Large intestine (tissue), 3 donors: ENCODE measurements around the gene TYW1. TPM values are rescaled to one million over a fixed set of nuclear protein-coding genes. Genes with fewer than 3 reads are reported as not detected.
"Not testable (repeated sequence)": the region's sequence is repeated elsewhere in the genome, so short reads cannot be mapped to it uniquely, and the experiment has no call there.

Experiments used
- DNase-seq, 2 donors: peaks; one replicate each; pipeline versions ENCODE4 v3.0.0 to v3.0.0-alpha.2; 2013
- H3K27ac ChIP-seq: one replicate; pipeline ENCODE4 v1.5.1; 2013; ENCODE audit warnings: low read length
- H3K27me3 ChIP-seq: 2 replicates; pipeline ENCODE4 v1.6.1; 2013; ENCODE audit warnings: low read length; ENCODE audit not compliant: control insufficient read depth, insufficient read depth
- H3K36me3 ChIP-seq: 2 replicates; pipeline ENCODE4 v1.6.1; 2013; ENCODE audit warnings: low read length; ENCODE audit not compliant: control insufficient read depth, insufficient read depth
- H3K4me1 ChIP-seq: one replicate; pipeline ENCODE4 v1.6.1; 2013; ENCODE audit warnings: low read length; ENCODE audit not compliant: control insufficient read depth, insufficient read depth
- H3K4me3 ChIP-seq: one replicate; pipeline ENCODE4 v1.5.1; 2013; ENCODE audit warnings: low read length
- H3K9me3 ChIP-seq: one replicate; pipeline ENCODE4 v1.6.1; 2013; ENCODE audit warnings: mild to moderate bottlenecking, low read depth, low read length, moderate library complexity; ENCODE audit not compliant: control insufficient read depth
- WGBS: methylation state at CpG from one replicate; pipeline ENCODE4 v1.1.5; 2013; ENCODE audit warnings: low lambda C conversion rate; ENCODE audit not compliant: insufficient coverage; 5-methylcytosine and 5-hydroxymethylcytosine counted together
- polyA plus RNA-seq: library from polyadenylated mRNA; unstranded; fragments of 120-200 nt; gene quantifications from one replicate; pipeline ENCODE4 v1.2.1, GENCODE V29; 2013

The TYW1 gene
- polyA plus RNA-seq, 1 donor: 20.0 TPM

DNA sequence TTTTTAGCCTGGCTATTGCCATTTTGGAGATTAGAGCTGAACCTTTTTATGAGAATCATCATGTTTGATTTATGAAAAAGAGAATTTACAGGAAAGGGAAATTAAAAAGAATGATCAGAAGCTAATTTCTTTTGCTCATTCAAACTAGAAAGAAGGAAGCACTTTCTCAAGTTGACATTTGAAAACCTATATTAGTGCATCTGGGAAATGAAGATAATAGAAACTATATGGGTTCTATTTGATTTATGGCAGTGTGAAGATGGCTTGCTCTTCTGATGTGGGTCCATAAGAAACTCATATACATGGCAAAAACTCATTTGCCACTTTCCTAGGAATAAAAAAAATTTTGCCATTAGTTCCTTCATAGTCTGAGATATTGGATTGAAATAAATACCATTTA lies 152.5 kb downstream of the TYW1 start:
- not testable (repeated sequence) for H3K36me3 ChIP-seq, H3K4me1 ChIP-seq, H3K27me3 ChIP-seq, H3K9me3 ChIP-seq, H3K27ac ChIP-seq, DNase-seq, H3K4me3 ChIP-seq

DNA sequence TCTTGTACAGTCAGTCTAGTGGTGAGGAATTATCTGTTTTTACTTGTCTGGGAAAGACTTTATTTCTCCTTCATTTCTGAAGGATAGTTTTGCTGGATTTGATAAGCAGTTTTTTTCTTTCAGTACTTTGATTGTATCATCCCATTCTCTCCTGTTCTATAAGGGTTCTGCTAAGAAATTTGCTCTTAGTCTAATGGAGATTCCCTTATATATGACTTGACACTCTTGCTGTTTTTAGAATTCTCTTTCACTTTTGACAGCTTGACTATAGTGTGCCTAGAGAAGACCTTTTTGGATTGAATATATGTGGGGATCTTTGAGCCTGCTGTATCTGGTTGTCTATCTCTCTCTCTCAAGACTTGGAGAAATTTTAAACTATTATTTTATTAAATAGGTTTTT lies 157.7 kb downstream of the TYW1 start:
- H3K4me3 ChIP-seq, H3K27ac ChIP-seq, DNase-seq, H3K36me3 ChIP-seq, H3K9me3 ChIP-seq, H3K27me3 ChIP-seq, H3K4me1 ChIP-seq: not testable (repeated sequence)

DNA sequence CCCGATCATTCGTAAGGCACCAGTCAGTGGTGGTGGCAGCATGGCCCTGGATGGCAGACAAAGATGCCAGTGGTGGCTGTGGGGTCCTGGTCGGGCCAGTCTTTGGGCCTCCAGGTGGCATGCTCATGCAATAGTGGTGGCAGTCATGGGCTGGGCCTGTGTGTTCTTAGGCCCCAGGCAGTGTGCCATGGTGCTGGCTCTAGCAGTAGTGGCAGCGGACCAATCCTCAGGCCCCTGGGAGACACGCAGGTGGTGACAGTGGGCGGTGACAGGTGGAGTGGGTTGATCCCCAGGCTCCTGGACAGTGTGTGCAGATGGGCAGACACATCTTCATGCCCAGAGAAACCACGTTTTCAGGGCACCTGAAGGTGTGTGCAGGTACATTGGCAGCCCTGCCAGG lies 159.4 kb downstream of the TYW1 start:
- not testable (repeated sequence) for DNase-seq, H3K4me1 ChIP-seq, H3K9me3 ChIP-seq, H3K4me3 ChIP-seq, H3K27ac ChIP-seq, H3K36me3 ChIP-seq, H3K27me3 ChIP-seq
- no CpG with 5 or more reads among the region's 7 CpGs for WGBS

DNA sequence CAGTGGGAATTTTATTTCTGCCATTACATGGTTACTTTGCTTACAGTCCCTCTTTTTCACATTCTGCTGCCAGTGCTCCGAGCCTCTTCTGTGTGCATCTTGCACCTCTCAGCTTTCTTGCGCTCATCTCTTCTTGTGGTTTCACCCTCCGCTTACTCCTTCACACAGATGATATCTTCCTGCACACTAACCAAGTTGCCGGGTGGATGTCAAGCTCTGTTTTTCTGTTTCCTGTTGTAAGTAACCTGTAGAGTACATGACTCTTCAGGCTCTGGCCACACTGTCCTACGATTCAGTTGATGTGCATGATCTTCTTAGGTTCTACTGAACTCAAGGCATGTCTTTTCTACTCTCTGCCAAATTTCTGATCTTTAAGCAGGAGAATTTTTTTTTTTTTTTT lies 166.7 kb downstream of the TYW1 start:
- no CpG with 5 or more reads among the region's 5 CpGs for WGBS
- DNase-seq, H3K27me3 ChIP-seq, H3K4me1 ChIP-seq, H3K27ac ChIP-seq, H3K36me3 ChIP-seq, H3K9me3 ChIP-seq, H3K4me3 ChIP-seq: not testable (repeated sequence)

DNA sequence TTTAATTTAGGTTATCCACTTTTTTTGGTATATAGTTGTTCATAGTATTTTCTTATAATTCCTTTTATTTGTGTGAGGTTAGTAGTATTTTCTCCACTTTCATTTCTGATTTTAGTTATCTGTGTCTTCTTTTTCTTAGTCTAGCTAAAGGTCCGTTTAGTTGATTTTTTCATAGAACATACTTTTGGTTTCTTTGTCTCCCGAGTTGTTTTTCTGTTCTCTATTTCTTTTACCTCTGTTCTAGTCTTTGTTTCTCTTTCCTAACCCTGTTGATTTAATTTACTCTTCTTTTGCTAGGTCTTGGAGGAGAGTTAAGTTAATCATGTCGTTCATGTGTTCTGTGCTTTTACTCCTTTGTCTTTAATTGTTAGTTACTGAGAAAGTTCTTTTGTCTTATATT lies 174.5 kb downstream of the TYW1 start:
- not testable (repeated sequence) for H3K27me3 ChIP-seq, H3K36me3 ChIP-seq, H3K9me3 ChIP-seq, DNase-seq, H3K4me3 ChIP-seq, H3K4me1 ChIP-seq, H3K27ac ChIP-seq
- 100% methylated on average over 1 of the region's 3 CpGs for WGBS

DNA sequence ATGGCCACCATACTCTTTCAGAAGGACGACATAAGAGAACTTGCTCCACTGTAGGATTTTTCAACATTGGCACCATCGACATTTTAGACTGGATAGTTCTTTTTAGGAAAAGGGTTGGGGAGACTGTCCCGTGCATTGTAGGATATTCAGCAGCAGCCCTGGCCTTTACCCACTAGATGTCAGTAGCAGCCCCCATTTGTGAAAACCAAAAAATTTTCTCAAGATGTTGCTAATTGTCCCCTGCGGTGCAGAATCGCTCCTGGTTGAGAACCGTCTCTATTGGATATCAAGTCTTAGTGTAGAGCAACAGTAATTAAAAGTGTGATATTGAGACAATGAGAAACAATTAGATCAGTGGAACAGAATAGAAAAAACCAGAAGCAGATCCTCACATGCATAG lies 180.1 kb downstream of the TYW1 start:
- not testable (repeated sequence) for H3K4me1 ChIP-seq, H3K36me3 ChIP-seq, H3K4me3 ChIP-seq, H3K27ac ChIP-seq, DNase-seq, H3K27me3 ChIP-seq, H3K9me3 ChIP-seq
- no CpG with 5 or more reads among the region's 6 CpGs for WGBS

DNA sequence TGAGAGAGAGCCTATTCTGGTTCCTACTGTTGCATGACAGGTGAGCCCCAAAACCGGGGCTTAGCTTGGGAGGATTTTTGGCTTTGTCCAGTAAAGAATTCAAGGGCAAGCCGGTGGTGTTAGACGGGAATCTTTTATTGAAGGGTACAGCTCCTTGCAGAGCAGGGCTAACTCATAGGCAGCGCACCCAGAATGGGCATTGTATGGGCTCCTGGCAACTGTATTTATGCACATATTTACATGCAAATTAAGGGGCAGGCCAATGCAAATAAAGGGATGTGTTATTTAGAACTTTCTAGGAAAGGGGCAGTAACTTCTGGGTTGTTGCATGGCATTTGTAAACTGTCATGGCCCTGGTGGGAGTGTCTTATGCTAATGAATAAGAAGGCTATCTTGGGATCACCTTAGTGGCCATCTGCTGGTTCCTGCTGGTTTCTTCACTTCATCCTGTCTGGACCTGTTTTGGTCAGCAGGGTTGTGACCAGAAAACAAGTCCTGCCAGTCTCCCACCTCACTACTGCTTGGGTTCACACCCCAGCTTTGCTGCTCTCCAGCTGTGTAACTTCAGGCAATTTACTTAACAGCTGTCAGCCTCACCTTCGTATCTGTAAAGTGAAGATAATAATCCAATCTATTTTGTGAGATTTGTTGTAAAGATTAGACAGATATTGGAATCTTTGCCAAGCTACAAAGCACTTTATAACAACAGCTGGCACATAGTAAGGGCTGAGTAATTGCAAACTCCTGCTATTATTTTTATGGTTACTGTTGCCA lies 182.5 kb downstream of the TYW1 start:
- DNase-seq, H3K36me3 ChIP-seq, H3K4me1 ChIP-seq, H3K4me3 ChIP-seq, H3K27ac ChIP-seq, H3K9me3 ChIP-seq, H3K27me3 ChIP-seq: not testable (repeated sequence)
- WGBS: no CpG with 5 or more reads among the region's 5 CpGs

DNA sequence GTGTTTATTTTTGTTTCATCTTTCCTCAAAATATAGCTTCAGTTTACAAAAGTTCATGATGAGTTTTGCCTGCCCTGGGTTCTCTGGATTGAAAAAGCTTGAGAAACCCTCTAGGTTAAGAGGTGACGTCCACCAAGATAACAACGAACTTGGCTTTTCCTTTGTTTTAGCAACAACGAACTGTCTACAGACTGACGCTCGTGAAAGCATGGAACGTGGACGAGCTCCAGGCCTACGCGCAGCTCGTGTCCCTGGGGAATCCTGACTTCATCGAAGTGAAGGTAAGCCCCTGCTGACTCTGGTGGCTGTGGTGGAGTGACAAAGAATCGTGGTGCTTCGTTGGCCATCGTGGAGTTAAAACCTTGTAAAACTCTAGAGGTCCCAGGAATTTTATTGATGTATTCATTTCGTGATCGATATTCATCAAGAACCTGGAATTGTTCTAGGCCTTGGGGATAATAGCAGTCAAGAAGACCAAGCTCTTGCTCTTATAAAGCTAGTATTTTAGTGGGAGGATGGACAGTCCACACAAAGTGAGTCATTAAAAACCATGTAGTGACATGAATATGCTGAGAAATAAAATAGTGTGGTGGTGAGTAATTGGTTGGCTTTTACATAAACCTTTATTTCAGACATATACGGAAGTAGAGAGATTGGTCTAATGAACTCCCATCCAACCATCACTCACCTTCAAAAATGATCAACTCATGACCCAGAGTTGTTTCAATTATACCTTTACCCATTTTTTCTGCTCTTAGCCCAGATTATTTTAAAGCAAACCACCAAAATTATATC lies 186.5 kb downstream of the TYW1 start:
- H3K9me3 ChIP-seq, DNase-seq, H3K4me3 ChIP-seq, H3K4me1 ChIP-seq, H3K27ac ChIP-seq, H3K36me3 ChIP-seq, H3K27me3 ChIP-seq: not testable (repeated sequence)
- 100% methylated on average over 1 of the region's 17 CpGs for WGBS

DNA sequence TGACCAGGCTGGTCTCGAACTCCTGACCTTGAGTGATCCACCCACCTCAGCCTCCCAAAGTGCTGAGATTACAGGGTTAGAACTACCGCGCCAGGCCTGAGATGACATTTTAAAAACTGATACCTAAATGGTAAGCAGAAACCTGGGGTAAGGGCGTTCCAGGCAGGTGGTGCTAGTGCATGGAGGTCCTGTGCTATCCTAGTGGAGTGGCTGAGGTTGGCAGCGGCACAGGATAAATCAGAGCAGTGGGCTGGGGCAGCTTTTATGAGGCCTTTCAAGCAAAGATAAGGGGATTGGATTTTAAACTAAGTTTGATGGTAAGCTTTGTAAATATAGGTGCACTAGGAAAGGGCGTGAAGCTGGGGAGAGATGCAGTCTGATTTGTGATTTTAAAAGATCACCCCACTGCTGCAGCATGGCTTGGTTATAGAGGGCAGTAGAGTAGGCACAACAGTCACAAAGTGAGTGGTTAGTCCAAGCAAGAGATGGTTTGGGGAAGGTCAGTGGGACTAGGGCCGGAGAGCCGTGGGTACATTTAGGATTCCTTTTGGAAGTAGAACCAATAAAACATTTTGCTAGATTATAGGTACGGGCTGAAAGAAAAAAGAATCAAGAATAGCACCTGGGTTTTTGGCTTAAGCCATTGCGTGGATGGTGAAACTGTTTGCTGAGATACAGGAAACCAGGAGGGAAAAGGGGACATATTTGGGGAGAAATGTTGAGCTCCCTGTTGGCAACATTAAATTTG lies 188.5 kb downstream of the TYW1 start:
- not testable (repeated sequence) for H3K9me3 ChIP-seq, DNase-seq, H3K27ac ChIP-seq, H3K4me1 ChIP-seq, H3K4me3 ChIP-seq, H3K27me3 ChIP-seq, H3K36me3 ChIP-seq
- WGBS: no CpG with 5 or more reads among the region's 10 CpGs

DNA sequence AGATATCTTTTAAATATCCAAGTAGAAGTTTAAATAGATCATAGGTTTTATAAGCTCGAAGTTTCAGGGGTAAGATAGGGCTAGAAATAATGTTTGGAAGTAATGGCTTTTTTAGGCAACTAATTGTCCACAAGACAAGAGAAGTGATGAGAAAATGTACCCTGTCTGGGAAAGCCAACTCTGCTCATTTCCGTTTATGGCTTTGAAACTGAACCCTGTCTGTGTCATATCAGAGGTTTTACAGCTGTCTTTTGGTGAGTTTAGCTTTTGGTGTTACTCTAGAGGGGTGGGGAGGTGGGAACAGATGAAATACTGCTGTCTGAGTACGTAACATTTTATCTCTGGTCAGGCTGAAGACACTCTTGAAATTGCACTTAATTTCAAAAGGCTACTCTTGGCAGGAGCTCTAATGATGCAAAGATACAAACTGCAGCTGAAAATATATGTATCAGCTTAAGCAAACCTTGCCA lies 189.1 kb downstream of the TYW1 start:
- not testable (repeated sequence) for H3K27ac ChIP-seq, H3K4me3 ChIP-seq
- WGBS: no CpG with 5 or more reads among the region's 3 CpGs

More for the DNA sequence above, 189.1 kb downstream of the TYW1 start:
- H3K27me3 ChIP-seq, H3K9me3 ChIP-seq, H3K36me3 ChIP-seq, H3K4me1 ChIP-seq, DNase-seq: not testable (repeated sequence)
